Stimulated activated CD4-positive, alpha-beta T cell treated with anti-CD3 and anti-CD28 coated beads, Interleukin-15, amount 100 ng/mL, for 24 hours (primary cell): ENCODE results near the gene OR51M1.

Source experiments
- DNase-seq: peaks from one replicate; pipeline ENCODE4 v3.0.0-alpha.2; 2020

The OR51M1 gene

DNA sequence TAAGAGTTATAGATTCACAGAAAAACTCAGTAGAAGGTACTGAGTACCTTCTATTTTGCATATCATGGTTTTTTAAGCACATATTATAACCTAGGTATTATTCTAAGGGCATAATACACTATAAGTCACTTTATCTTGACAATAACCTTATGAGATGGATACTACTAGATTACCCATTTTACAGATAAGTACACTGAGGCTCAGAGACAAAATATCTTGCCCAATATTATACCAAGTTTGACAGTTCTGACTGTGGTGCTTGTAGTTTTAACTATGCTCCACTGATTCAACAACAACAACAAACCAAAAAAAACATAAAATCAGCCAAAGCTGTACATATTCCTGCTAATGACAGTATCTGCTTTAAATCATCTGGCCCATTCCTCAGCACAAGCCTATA, 10.5 kb downstream of the OR51M1 start:
- no peak for DNase-seq

DNA sequence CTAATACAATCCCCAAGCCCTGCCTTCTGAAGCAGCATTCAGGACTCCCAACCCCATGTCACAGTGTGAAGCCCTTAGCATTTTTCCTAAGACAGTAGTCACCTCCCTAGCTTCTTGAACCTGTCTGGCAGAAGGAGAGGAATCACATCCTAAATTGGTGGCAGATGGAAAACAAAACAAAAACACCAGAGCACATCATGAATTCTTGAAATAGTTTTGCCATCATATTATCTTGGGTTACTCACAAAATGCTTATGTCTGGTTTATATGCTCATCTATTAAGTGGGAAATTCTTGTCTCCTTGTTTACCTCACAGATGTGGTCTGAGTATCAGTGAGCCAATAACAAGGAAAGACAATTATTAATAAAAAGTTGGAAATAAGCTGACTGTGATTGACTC, 15.3 kb downstream of the OR51M1 start:
- DNase-seq, result no peak

DNA sequence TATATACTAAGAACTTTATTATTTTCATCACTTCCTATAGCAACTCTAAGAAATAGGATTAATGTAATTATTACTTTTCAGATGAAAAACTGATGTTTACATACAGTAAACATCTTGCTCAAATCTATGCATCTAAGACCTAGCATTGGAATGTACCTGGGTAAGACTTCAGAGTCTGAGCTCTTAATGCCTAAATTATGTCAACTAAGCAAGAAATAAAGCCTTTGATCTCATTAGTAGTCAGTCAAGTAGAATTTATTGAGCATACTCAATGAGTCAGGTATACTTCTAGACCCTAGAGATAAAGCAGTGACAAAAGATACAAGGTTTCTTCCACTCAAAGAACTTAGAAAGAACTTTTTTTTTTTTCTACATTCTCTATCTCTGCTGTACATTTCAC, 21.6 kb downstream of the OR51M1 start:
- DNase-seq, result no peak

DNA sequence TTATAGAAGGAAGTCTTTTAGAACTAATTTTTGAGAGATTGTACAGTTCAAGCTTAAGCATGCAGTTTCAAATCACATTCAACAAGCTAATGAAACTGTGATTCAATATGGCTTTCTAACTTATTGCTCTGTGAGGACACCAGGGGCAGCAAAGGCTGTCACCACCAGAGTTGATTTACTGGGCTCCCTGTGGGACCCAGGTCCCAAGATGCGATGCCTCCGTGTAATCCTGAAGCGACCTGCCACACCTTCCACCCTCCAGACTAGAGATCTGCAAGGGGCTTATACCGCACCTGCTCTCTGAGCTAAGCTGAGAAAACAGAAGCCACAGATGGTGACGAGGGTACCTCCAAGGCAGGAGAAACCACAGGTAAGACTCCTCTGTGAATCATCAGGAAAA, 37.4 kb downstream of the OR51M1 start:
- no peak for DNase-seq

DNA sequence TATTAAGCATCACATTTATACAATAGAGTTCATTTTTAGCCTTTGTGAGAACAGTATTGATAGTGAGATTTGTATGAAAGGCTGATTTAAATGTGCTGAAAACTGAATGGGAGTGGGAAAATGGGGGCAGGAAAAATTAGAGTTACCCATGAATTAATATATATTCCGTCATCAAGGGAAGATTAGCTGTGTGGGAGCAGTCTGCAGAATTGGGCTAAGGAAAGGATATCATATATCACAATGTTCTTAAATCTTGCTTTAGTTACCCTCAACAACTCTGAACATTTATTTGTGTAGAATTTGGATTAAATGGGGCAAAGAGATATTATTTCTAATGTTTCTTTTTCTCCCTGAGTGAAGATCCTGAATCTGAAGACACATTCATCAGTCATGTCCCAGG, 38.2 kb downstream of the OR51M1 start, which contains the start of gene OR51Q1:
TSS of gene OR51Q1 (plus strand) at position 301 of the 400 bp plus-strand sequence. CDS start at position 391, 90 bp downstream.
- DNase-seq, result no peak

DNA sequence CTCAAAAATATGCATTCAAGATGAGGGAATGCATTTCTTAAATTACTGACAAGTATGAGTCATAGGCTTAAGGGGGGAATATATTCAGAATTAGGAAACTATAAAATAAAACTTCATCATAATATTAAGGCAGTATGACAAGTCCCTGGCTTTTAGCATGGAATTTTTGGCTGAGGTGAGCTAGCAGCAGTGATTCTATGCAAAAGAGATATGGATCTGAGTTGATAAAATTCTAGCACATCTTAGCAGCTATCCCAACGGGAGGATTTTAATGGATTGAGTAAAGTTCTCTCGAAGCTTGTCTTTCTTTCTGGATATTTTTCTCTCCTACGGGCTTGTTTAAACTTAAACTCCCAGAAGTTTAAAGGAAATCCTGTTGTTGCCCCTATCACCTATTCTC, 39.5 kb downstream of the OR51M1 start:
- no peak for DNase-seq

DNA sequence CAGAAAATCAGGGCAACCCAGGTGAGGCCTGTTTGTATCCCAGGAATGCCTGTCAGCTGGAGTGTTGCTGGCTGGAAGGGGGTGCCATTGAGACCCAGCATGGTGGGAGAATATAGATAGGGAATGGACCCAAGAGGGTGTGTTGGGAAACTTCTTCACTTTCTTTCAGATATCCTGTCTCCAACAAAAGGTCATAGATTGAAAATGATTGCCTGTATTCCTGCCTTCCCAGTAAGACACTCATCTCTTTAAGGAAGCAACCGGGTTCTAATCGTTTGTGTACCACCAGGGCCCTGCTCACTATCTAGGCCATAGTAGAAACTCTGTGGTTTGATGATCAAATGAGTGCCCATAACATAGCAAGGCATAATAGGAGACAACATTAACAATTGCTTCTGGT, 57.8 kb downstream of the OR51M1 start, which contains the start of gene OR51I1:
TSS of gene OR51I1 (minus strand) at position 101 of the 400 bp plus-strand sequence. CDS start at position 101, 0 bp downstream.
- DNase-seq, result no peak
